CD4-positive, alpha-beta memory T cell (primary cell): ENCODE measurements around the gene LARP4. TPM values are rescaled to one million over a fixed set of nuclear protein-coding genes. Genes with fewer than 3 reads are reported as not detected.

Experiments used
- CTCF ChIA-PET: fragments of 350-600 bp; sonication (Branson Sonifier 250); formaldehyde crosslinking; loops from one replicate; lab custom pipeline; 2021; ENCODE audit warnings: inconsistent platforms; ENCODE audit not compliant: partially characterized antibody; lab: Charles Lee
- POLR2A ChIA-PET: fragments of 350-600 bp; sonication (Branson Sonifier 250); formaldehyde crosslinking; loops from one replicate; lab custom pipeline; 2021; ENCODE audit not compliant: partially characterized antibody; lab: Charles Lee
- DNase-seq, 5 donors: peaks; one replicate each; pipeline versions ENCODE4 v3.0.0 to v3.0.0-alpha.2; 2020 to 2022; ENCODE audit warnings: mixed read lengths in 1 of 5
- H3K27ac ChIP-seq: one replicate; pipeline ENCODE4 v1.7.0; 2013; ENCODE audit warnings: low read depth, low read length
- H3K27me3 ChIP-seq: 2 replicates; pipeline ENCODE4 v1.7.0; 2013; ENCODE audit warnings: mild to moderate bottlenecking, low read length, moderate library complexity; ENCODE audit not compliant: insufficient read depth
- H3K36me3 ChIP-seq: 2 replicates; pipeline ENCODE4 v1.7.0; 2013; ENCODE audit warnings: mild to moderate bottlenecking, low read length, moderate library complexity; ENCODE audit not compliant: insufficient read depth
- H3K4me1 ChIP-seq: 2 replicates; pipeline ENCODE4 v1.7.0; 2013; ENCODE audit warnings: mild to moderate bottlenecking, low read length, moderate library complexity; ENCODE audit not compliant: insufficient read depth
- H3K4me3 ChIP-seq, 2 donors: one replicate each; pipeline ENCODE4 v1.7.0; 2013; ENCODE audit warnings: low read length in 2 of 2, mild to moderate bottlenecking in 1 of 2
- H3K9me3 ChIP-seq, 2 donors: one replicate each; pipeline ENCODE4 v1.7.0; 2013; ENCODE audit warnings: low read length in 2 of 2, control low read depth in 1 of 2; ENCODE audit not compliant: control insufficient read depth in 1 of 2
- H3K27ac Mint-ChIP-seq, 7 donors: one replicate each; pipeline ENCODE4 v1.8.0; 2020 to 2021; ENCODE audit warnings: mixed read lengths in 7 of 7, mild to moderate bottlenecking in 6 of 7, inconsistent platforms in 3 of 7, moderate library complexity in 3 of 7
- H3K27me3 Mint-ChIP-seq, 2 donors: one replicate each; pipeline ENCODE4 v1.8.0; 2020 to 2021; ENCODE audit warnings: mixed read lengths in 2 of 2
- H3K36me3 Mint-ChIP-seq, 2 donors: one replicate each; pipeline ENCODE4 v1.8.0; 2020 to 2021; ENCODE audit warnings: mixed read lengths in 2 of 2, inconsistent platforms in 1 of 2, mild to moderate bottlenecking in 1 of 2
- H3K4me1 Mint-ChIP-seq, 4 donors: one replicate each; pipeline ENCODE4 v1.8.0; 2020 to 2021; ENCODE audit warnings: mixed read lengths in 4 of 4, mild to moderate bottlenecking in 1 of 4
- H3K4me3 Mint-ChIP-seq, 8 donors: one replicate each; pipeline ENCODE4 v1.8.0; 2020 to 2021; ENCODE audit warnings: mixed read lengths in 8 of 8, mild to moderate bottlenecking in 7 of 8, moderate library complexity in 6 of 8, inconsistent platforms in 3 of 8
- H3K9me3 Mint-ChIP-seq, 8 donors: one replicate each; pipeline ENCODE4 v1.8.0; 2020 to 2021; ENCODE audit warnings: mixed read lengths in 8 of 8, mild to moderate bottlenecking in 5 of 8, inconsistent platforms in 3 of 8, moderate library complexity in 1 of 8
- intact Hi-C: fragments of 100-400 bp; cut with micrococcal nuclease; formaldehyde crosslinking; loops from one replicate; pipeline ENCODE4 v1.15.1; 2023
- polyA plus RNA-seq, 2 donors: library from polyadenylated mRNA; unstranded; fragments of 300-500 nt; fragmentation: Illumina TruSeq; gene quantifications; one replicate each; pipeline ENCODE4 v1.2.3, GENCODE V29; 2021
- total RNA-seq, 2 experiments: library from RNA; stranded (reverse); gene quantifications; one replicate each; pipeline ENCODE4 v1.2.3, GENCODE V29; 2021

Gene LARP4
- total and polyA plus RNA-seq, 4 experiments from 2014 or later: 14.2 to 40.7 (median 29.4) TPM

DNA sequence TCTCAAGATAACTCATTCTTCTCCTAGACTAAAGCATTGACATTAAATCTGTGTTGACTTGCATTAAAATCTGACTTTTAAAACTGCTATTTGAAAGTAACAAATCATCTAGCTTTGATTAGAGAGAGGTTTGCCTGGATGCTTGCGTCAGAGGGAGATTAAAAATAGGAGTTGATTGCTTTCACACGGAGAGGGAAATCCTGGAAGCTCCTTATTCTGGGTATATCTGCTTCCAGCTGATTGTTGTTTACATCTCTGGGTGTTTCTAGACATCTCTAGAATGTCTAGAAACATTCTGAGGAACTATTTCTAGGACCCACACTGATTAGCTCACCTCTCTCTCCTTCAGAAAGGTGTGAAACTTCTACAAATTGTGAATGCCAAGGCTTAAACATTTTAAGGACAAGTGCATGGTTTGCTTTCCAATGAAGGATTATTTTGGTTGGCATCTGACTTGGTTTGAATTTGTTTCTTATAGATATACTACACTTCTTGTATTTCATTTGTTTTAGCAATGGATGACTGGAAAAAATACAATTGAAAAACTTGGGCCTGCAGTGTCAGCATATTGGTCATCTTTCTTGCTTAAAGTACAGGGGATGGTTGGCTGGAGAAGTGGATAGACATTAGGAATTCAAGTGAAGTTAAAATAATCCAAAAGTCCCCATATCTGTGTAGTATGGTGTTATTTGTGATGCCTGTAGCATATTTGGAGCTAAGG lies 106.2 kb downstream of the LARP4 start:
- peaks cover 53% of the 10 kb centered on the region for H3K4me1 ChIP-seq
- Mint-ChIP-seq H3K27ac (peak overlapping the region; percentile 43 to 91 (median 63)), H3K9me3 (no peaks in the 10 kb centered on the region), H3K36me3 (peaks cover 0 to 6% of the 10 kb centered on the region in 2 donors), H3K27me3 (no peaks in the 10 kb centered on the region), H3K4me1 (peaks cover 41 to 59% (median 49%) of the 10 kb centered on the region in 4 donors), H3K4me3 (peak overlapping the region; percentile 71 to 98 (median 97))
- POLR2A ChIA-PET: interaction anchor here (1.1 to 1.2 kb wide), 3 partner anchors 12 to 26 kb away, joined by 3 to 5 read pairs (median 4); no protein-coding TSS in a partner anchor
- H3K9me3 ChIP-seq: no peaks in the 10 kb centered on the region
- no peaks in the 10 kb centered on the region for H3K36me3 ChIP-seq
- no peak for DNase-seq
- CTCF ChIA-PET: interaction anchor here (0.6 to 10.6 kb wide), 6 partner anchors 9 to 134 kb away, joined by 3 to 197 read pairs (median 5); no protein-coding TSS in a partner anchor
- H3K27ac ChIP-seq: peak overlapping the region; percentile 3
- intact Hi-C loops: no loop called here
- peak overlapping the region in 1 of 2 donors; percentile 91 for H3K4me3 ChIP-seq
- no peaks in the 10 kb centered on the region for H3K27me3 ChIP-seq

DNA sequence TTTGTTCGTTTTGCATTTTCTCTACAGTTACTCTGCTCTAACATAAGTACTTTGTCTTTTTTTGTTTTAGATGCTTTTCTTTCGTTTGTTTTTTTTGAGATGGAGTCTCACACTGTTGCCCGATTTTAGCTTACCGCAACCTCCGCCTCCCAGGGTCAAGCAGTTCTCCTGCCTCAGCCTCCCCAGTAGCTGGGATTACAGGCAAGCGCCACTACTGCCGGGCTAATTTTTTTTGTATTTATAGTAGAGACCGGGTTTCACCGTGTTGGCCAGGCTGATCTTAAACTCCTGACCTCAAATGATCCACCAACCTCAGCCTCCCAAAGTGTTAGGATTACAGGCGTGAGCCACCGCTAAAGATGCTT lies 106.8 kb downstream of the LARP4 start:
- ChIA-PET CTCF (interaction anchor here (0.7 to 10.6 kb wide), 7 partner anchors 9 to 134 kb away, joined by 3 to 197 read pairs (median 6); no protein-coding TSS in a partner anchor), POLR2A (interaction anchor here (1.1 kb wide), 1 partner anchor 13 kb away, joined by 7 read pairs; no protein-coding TSS in a partner anchor)
- peaks cover 55% of the 10 kb centered on the region for H3K4me1 ChIP-seq
- H3K27ac Mint-ChIP-seq: peak overlapping the region; percentile 43 to 96 (median 68)
- H3K4me3 ChIP-seq: peak overlapping the region in 1 of 2 donors; percentile 91
- H3K9me3 ChIP-seq: no peaks in the 10 kb centered on the region
- no peaks in the 10 kb centered on the region for H3K27me3 ChIP-seq
- peaks cover 41 to 59% (median 50%) of the 10 kb centered on the region in 4 donors for H3K4me1 Mint-ChIP-seq
- peaks cover 0 to 6% of the 10 kb centered on the region in 2 donors for H3K36me3 Mint-ChIP-seq
- DNase-seq: peak in 1 of 5 donors; percentile 40
- intact Hi-C loops: no loop called here
- no peak overlapping the region for H3K27ac ChIP-seq
- H3K4me3 Mint-ChIP-seq: peak overlapping the region; percentile 63 to 98 (median 97)
- no peaks in the 10 kb centered on the region for H3K36me3 ChIP-seq
- H3K27me3 Mint-ChIP-seq: no peaks in the 10 kb centered on the region
- H3K9me3 Mint-ChIP-seq: no peaks in the 10 kb centered on the region

DNA sequence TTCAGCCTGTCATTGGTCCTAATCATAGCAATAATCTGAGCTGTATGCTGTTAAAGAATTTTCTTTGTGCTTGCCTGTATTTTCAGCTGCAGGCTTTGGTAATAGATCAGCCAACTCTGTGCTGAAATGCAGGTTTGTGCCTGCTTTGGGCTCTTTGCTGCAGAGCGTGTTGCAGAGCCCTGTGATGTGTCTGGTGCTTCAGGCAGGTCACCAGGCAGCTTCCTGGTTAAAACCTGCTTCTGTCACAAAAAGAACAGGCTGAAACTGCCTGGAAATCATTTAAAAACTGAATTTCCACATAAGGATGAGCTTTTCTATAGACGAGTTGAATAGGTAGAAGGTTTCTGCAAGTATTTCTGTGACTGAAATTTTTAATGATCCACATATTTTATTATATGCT lies 107.2 kb downstream of the LARP4 start:
- Mint-ChIP-seq H3K4me1 (peaks cover 42 to 60% (median 51%) of the 10 kb centered on the region in 4 donors), H3K9me3 (no peaks in the 10 kb centered on the region), H3K27ac (peak overlapping the region; percentile 65 to 96 (median 88)), H3K36me3 (peaks cover 0 to 6% of the 10 kb centered on the region in 2 donors), H3K27me3 (no peaks in the 10 kb centered on the region), H3K4me3 (peak overlapping the region; percentile 71 to 98 (median 97))
- intact Hi-C loops: no loop called here
- peaks cover 59% of the 10 kb centered on the region for H3K4me1 ChIP-seq
- peak in 1 of 5 donors; percentile 40 for DNase-seq
- H3K9me3 ChIP-seq: no peaks in the 10 kb centered on the region
- ChIA-PET CTCF (interaction anchor here (0.6 to 10.6 kb wide), 10 partner anchors 8 to 479 kb away, joined by 3 to 197 read pairs (median 5); no protein-coding TSS in a partner anchor), POLR2A (interaction anchor here (1.1 to 1.8 kb wide), 2 partner anchors 10 to 13 kb away, joined by 7 to 11 read pairs; no protein-coding TSS in a partner anchor)
- H3K27ac ChIP-seq: no peak overlapping the region
- H3K36me3 ChIP-seq: no peaks in the 10 kb centered on the region
- H3K27me3 ChIP-seq: no peaks in the 10 kb centered on the region
- no peak overlapping the region for H3K4me3 ChIP-seq

DNA sequence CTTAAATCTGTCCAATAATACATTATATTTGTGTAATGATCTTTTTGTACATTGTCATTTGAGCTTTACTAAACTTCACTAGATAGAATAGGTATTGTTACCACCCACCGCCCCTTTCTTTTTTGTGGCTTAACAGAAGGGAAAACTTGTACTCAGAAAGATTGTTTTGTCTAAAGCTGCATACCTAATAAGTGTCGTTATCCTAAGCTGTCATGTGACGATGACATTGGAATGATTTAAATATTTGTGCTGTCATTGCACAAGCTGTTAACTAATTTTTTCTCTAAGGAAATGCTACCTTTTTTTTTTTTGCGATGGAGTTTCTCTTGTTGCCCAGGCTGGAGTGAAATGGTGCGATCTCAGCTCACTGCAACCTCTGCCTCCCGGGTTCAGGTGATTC lies 107.7 kb downstream of the LARP4 start:
- peaks cover 45 to 65% (median 54%) of the 10 kb centered on the region in 4 donors for H3K4me1 Mint-ChIP-seq
- Histone ChIP-seq H3K4me1 (peaks cover 64% of the 10 kb centered on the region), H3K27me3 (no peaks in the 10 kb centered on the region), H3K27ac (no peak overlapping the region), H3K4me3 (peak overlapping the region in 1 of 2 donors; percentile 10), H3K9me3 (no peaks in the 10 kb centered on the region), H3K36me3 (no peaks in the 10 kb centered on the region)
- H3K4me3 Mint-ChIP-seq: peak overlapping the region; percentile 71 to 98 (median 97)
- H3K9me3 Mint-ChIP-seq: no peaks in the 10 kb centered on the region
- H3K36me3 Mint-ChIP-seq: peaks cover 0 to 6% of the 10 kb centered on the region in 2 donors
- no peak for DNase-seq
- H3K27me3 Mint-ChIP-seq: no peaks in the 10 kb centered on the region
- intact Hi-C loops: no loop called here
- H3K27ac Mint-ChIP-seq: peak overlapping the region; percentile 63 to 96 (median 89)
- ChIA-PET POLR2A (interaction anchor here (0.8 to 1.8 kb wide), 3 partner anchors 10 to 17 kb away, joined by 4 to 11 read pairs (median 7); no protein-coding TSS in a partner anchor), CTCF (interaction anchor here (0.6 to 10.6 kb wide), 8 partner anchors 10 to 478 kb away, joined by 3 to 197 read pairs (median 5); no protein-coding TSS in a partner anchor)

DNA sequence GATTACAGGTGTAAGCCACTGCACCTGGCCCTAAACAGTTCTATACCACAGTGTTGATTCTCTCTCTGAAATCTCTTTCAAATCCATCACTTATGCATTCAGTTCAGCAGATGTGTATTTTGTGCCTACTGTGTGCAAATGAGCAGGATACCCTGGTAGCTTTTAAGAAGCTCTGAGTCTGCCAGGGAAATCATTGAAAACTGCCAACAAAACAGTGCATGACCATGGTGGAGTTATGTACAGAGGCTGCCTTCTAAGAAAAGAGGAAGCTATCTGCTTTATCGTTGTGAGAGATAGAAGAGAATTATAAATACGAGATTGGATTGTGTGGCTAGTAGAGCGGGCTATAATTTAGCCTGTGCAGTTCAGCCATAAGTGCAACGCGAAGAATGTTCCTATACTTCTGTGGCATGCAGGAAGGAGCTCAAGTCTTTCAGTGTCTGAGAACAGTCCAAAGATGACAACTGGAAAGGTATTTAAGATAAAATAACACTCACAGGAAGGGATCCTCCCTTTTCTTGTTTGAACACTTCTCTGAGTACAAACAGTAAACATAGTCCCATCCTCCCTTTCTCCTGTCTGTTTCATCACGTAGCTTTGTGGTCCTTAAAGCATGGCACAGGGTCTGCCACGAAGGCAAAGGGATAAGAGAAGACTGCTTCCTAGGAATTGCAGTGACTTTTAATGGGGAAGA lies 108.4 kb downstream of the LARP4 start:
- H3K4me3 Mint-ChIP-seq: peak overlapping the region; percentile 71 to 98 (median 97)
- intact Hi-C loops: no loop called here
- H3K27ac Mint-ChIP-seq: peak overlapping the region; percentile 63 to 91 (median 78)

DNA sequence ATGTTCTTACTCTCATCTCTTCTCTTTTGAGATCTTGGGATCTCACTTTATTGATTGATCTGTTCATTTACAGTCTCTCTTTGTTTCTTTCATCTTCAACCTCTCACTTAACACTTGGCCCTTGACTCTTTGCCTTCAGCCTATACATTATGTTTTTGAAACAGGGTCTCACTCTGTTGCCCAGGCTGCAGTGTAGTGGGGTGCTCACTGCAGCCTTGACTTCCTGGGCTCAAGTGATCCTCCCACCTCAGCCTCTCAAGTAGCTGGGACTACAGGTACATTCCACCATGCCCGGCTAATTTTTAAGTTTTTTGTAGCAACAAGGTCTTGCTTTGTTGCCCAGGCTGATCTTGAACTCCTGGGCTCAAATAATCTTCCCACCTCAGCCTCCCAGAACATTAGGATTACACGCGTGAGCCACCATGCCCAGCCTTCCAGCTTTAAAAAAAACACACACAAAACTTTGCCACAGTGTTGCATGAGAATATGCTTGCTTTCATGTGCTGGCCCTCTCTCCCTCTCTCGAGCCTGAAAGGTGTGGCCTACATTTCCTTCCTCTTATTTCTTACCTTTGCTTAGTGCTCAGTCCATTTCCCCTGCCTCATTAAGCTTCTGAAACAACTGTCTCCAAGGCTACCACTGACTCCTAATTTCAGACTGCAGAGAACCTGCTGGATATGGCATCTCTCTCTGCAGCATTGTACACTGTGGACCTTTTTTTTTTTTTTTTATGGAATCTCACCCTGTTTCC lies 114.0 kb downstream of the LARP4 start:
- Histone ChIP-seq H3K4me3 (peak overlapping the region in 1 of 2 donors; percentile 6), H3K36me3 (no peaks in the 10 kb centered on the region), H3K27me3 (no peaks in the 10 kb centered on the region), H3K4me1 (peaks cover 81% of the 10 kb centered on the region), H3K27ac (peak overlapping the region; percentile 37), H3K9me3 (no peaks in the 10 kb centered on the region)
- peak overlapping the region; percentile 77 to 90 (median 82) for H3K4me3 Mint-ChIP-seq
- no peaks in the 10 kb centered on the region for H3K27me3 Mint-ChIP-seq
- peaks cover 36 to 58% (median 45%) of the 10 kb centered on the region in 4 donors for H3K4me1 Mint-ChIP-seq
- peak overlapping the region; percentile 72 to 95 (median 89) for H3K27ac Mint-ChIP-seq
- no peaks in the 10 kb centered on the region for H3K9me3 Mint-ChIP-seq
- peaks cover 0 to 3% of the 10 kb centered on the region in 2 donors for H3K36me3 Mint-ChIP-seq
- ChIA-PET CTCF (interaction anchor here (0.7 to 2.3 kb wide), 6 partner anchors 10 to 179 kb away, joined by 3 to 7 read pairs (median 3); partner anchors contain the start of gene DIP2B), POLR2A (interaction anchor here (1.1 to 2.9 kb wide), 5 partner anchors 9 to 124 kb away, joined by 3 to 24 read pairs (median 4); partner anchors contain the start of gene DIP2B)
- intact Hi-C loops: no loop called here
- peak in 2 of 5 donors; percentile 28 to 34 for DNase-seq

More for the DNA sequence above, 108.4 kb downstream of the LARP4 start:
- H3K4me1 Mint-ChIP-seq: peaks cover 46 to 72% (median 60%) of the 10 kb centered on the region in 4 donors
- DNase-seq: no peak
- no peaks in the 10 kb centered on the region for H3K36me3 ChIP-seq
- ChIA-PET CTCF (interaction anchor here (0.8 to 10.6 kb wide), 7 partner anchors 9 to 832 kb away, joined by 3 to 197 read pairs (median 6); no protein-coding TSS in a partner anchor), POLR2A (interaction anchor here (0.8 to 1.9 kb wide), 7 partner anchors 9 to 129 kb away, joined by 3 to 11 read pairs (median 4); no protein-coding TSS in a partner anchor)
- H3K9me3 ChIP-seq: no peaks in the 10 kb centered on the region
- H3K36me3 Mint-ChIP-seq: peaks cover 0 to 6% of the 10 kb centered on the region in 2 donors
- H3K4me1 ChIP-seq: peaks cover 71% of the 10 kb centered on the region
- no peaks in the 10 kb centered on the region for H3K9me3 Mint-ChIP-seq
- H3K27ac ChIP-seq: peak overlapping the region; percentile 6
- no peak overlapping the region for H3K4me3 ChIP-seq
- no peaks in the 10 kb centered on the region for H3K27me3 Mint-ChIP-seq
- no peaks in the 10 kb centered on the region for H3K27me3 ChIP-seq
